ENCODE measurements around the gene STIP1. TPM values are rescaled to one million over a fixed set of nuclear protein-coding genes. Genes with fewer than 3 reads are reported as not detected.

The STIP1 gene
- total and polyA plus RNA-seq, 2 donors (not counting 3 experiments of a cell fraction or from before 2014, with no cell fraction given), result 117 to 226 TPM

GRCh38 chr11:64250415-64251015 is 64.5 kb downstream of the STIP1 start:
- no peak for FAIRE-seq
- POLR2A ChIA-PET, result no interaction called here

More at GRCh38 chr11:64250415-64251015, 64.5 kb downstream of the STIP1 start:
- Histone ChIP-seq H3K27ac (ENCODE audit: insufficient read depth, low read depth, low read length) (no peak overlapping the region), H3K9me1 (replicated peaks; ENCODE audit: control insufficient read depth, extremely low read depth, insufficient read depth, low read length) (no peaks in the 10 kb centered on the region), H3K9ac (replicated peaks; ENCODE audit: extremely low read depth, insufficient read depth, low read length) (no peak overlapping the region), H3K4me1 (ENCODE audit: control insufficient read depth, extremely low read depth, insufficient read depth, low read length) (peaks cover 30% of the 10 kb centered on the region), H3K27me3 (ENCODE audit: control insufficient read depth in 2 of 2, insufficient read depth in 2 of 2, low read length in 2 of 2) (no peaks in the 10 kb centered on the region), H3K36me3 (ENCODE audit: control insufficient read depth in 2 of 2, extremely low read depth in 1 of 2, insufficient read depth in 2 of 2, low read length in 2 of 2) (peaks cover 0 to 6% of the 10 kb centered on the region in 2 experiments), H3K4me3 (replicated peaks in 1 of 3; ENCODE audit: insufficient read depth in 1 of 3, low read depth in 1 of 3, low read length in 3 of 3) (peak overlapping the region in 2 of 3 experiments; percentile 11 to 80), H3K4me2 (ENCODE audit: insufficient read depth, low read length) (peak overlapping the region; percentile 47), H3K9me3 (replicated peaks; ENCODE audit: control insufficient read depth, insufficient read depth, low read length) (no peaks in the 10 kb centered on the region), H3K79me2 (ENCODE audit: control insufficient read depth, insufficient read depth, low read length) (peaks cover 40% of the 10 kb centered on the region), H2AFZ (ENCODE audit: low read depth, low read length) (peak overlapping the region; percentile 81), H4K20me1 (replicated peaks; ENCODE audit: control insufficient read depth, extremely low read depth, insufficient read depth, low read length) (no peaks in the 10 kb centered on the region)
- intact Hi-C loops (cut with micrococcal nuclease) (loop anchor here (1.0 kb wide), 4 partner anchors 13 to 51 kb away; partner anchors contain the start of gene GPR137), dilution Hi-C loops (cut with MboI; ENCODE audit: extremely low pct_ligation_motif_present, low sequenced_read_pairs) (no loop called here)
- no peak for DNase-seq (ENCODE audit: low read depth, low spot score)
- CTCF ChIA-PET, result interaction anchor here (1.1 to 4.7 kb wide), 6 partner anchors 13 to 54 kb away, joined by 3 to 60 read pairs (median 28); partner anchors contain the start of genes CATSPERZ and FERMT3
- BruUV-seq (replicated peaks), result no TSS peak
- no peak for TF ChIP-seq CTCF (IDR thresholded peaks at IDR 0.05; ENCODE audit: extremely low read depth in 1 of 2, insufficient read depth in 1 of 2, low read depth in 1 of 2, low read length in 2 of 2)
- no peak for TF ChIP-seq MAX (IDR thresholded peaks at IDR 0.05; ENCODE audit: insufficient read depth, insufficient read length)
- TF ChIP-seq POLR2AphosphoS5 (IDR thresholded peaks at IDR 0.05; ENCODE audit: insufficient read depth, low read depth, low read length), result no peak
- TF ChIP-seq POLR2A (IDR thresholded peaks at IDR 0.05; ENCODE audit: low read depth, low read length), result no peak
- TF ChIP-seq EZH2 (IDR thresholded peaks at IDR 0.05; ENCODE audit: borderline replicate concordance, low read depth, low read length, severe bottlenecking), result no peak
- no peak for TF ChIP-seq MYC (IDR thresholded peaks at IDR 0.05; ENCODE audit: low read depth, low read length)
- no peak for TF ChIP-seq FOS (IDR thresholded peaks at IDR 0.05; ENCODE audit: borderline replicate concordance, insufficient read depth, low read length)
- TF ChIP-seq JUN (IDR thresholded peaks at IDR 0.05; ENCODE audit: borderline replicate concordance, insufficient read depth, insufficient read length, low read depth), result no peak
- TF ChIP-seq GATA2 (IDR thresholded peaks at IDR 0.05; ENCODE audit: insufficient read depth, insufficient read length, low read depth, low read length), result no peak
